GM18909 (cell line): Measurements from ENCODE around the gene TMA7.

Experiments used
- ATAC-seq: cut with Tn5 transposase; IDR thresholded peaks from one replicate; pipeline ENCODE4 v1.9.1; 2021; ENCODE audit warnings: mild to moderate bottlenecking; ENCODE audit not compliant: unreplicated experiment, poor library complexity

The TMA7 gene

DNA sequence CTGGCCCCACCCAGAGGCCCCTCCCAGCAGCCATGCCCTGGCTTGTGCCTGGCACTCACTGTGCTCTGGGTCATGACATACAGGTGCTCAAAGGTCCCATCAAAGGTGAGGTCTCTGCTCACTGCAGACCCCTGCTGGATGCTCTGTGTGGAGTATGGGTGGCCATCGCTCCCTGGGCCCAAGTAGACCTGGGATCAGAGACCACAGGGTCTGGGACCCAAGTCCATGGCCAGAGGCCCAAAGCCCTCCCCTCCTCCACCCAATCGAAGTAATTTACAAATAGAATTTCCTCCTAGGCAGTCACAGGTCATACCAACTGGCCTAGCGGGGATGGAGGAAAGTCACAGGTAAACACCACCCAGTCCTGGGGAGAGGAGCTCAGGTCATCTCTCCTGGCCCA, 17.8 kb upstream of the TMA7 start:
- ATAC-seq = no peak

DNA sequence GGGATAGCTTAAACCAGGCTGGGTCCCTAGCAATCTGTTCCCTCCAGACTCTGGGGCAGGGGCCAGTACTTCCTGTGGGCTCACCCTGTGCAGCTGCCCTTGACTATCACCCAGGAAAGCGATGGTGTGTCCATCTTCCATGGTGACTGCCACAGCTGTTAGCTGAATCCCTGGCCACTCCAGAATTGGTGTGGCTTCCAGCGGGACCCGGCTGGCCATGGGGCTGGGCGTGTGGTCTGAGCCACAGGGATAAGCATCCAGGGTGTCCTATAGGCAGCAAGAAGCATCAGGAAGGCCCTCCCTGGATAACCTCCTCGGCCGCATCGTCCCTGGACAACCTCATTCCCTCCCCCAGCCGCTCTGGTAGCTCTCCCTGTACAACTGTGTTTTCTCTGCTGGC, 17.4 kb upstream of the TMA7 start:
- ATAC-seq = no peak

DNA sequence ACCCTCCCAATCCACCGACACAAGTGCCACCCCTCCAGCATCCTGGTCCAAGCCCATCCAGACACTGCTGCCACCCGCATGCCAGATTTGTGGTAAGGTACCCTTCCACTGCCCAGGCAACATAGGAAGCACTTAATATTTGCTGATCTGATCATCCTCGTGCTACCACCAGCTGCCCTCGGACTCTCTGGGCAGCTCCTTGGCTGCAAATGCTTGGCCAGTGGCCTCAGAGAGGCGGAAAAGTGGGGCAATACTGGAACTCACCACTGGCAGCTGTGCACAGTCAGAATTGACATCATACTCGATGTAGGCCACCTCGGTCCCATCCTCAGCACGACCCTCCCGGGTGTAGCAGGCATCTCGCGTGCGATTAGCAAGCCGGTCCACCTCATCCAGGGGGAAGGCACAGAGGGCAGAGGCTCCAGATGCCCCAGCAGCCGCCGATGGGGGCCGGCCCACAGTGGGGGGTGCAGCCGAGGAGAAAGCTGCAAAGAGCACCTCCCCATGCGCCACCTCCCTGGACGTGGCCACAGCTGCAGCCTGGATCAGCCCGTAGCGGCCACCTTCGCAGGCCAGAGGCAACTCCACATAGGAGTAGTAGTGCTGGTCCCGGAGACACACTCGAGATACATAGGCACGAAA, 16.7 kb upstream of the TMA7 start:
- no peak for ATAC-seq

DNA sequence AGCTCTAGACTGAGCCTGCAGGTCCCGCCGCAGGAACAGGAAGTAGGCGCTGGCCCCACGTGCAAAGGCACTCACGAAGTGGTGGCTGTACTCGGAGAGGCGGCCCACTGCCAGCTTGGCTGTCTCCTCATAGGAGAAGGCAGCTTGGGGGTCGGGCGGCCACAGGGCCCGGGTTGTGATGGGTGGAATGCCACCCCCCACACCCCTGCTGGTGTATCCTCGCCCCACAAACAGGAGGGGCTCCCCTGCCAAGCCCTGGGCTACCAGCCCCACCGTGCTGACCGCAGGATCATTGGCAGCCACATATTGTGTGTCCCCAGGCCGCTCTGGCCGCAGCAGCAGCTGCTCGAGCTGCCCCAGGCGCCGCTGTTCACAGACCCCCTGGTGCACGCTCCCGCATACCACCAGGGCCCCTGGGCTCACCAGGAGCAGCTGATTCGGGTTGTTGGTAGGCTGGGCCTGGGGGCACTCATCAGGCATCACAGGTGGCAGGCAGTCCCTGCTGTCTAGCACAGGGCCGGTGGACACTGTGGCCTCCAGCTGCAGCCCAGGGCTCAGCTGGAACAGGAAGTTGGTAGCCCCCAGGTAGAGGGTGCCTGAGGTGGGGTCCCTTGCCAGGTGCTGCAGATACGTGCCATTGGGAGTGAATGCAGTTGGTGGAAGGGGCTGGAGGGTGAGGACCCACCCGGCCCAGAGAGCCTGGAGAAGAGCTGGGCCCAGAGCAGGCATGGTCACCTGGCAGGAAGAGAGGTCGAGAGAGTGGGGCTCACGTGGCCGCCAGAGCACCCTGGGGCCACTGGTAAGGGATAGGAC, 16.0 kb upstream of the TMA7 start:
- no peak for ATAC-seq

DNA sequence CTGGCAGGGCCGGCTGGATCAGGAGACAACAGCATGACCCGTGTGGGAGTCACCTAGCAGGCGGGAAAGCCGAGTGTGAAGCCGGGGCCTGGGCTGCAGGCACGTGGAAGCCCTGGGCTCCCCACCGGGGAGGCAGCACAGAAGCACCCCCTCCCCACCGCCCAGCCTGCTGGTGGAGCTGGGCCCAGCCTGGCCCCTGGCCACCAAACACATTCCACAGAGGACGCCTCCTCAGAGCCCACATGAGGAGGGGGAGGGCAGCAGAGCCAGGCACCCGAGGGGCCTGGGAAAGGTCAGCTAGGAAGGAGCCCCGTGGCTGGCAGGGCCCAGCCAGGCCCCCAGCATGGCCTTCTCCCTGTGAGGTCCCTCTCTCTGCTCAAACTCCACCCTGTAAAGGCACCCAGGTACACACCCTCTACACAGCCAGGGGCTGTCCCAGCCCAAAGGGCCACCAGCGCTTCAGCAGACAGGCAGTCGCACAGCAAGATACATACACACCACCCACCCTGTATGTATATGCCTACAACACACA, 14.7 kb upstream of the TMA7 start:
- no peak for ATAC-seq

DNA sequence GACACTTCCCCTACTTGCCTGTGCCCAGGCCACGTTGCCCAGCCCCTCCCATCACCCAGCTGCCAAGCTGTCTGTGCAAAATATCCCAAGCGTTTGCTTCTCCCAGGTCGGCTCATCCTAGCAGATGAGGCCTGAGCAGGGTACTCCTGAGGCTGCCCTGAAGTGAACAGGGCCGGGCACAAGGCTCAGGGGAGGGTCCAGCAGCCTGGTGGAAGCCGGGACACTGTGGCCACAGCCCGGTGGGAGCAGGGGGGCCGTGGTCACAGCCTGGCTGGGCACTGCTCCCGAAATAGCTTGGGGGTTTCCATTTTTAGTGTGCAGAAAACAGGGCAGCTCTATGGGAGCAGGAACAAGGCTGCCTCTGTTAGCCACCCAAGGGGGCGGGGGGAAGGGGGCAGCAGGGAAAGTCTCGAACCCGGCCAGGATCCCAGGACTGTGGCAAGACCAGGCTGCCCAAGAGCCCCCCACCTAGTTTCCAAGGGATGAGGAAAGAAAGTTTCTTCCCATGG, 13.6 kb upstream of the TMA7 start:
- no peak for ATAC-seq

DNA sequence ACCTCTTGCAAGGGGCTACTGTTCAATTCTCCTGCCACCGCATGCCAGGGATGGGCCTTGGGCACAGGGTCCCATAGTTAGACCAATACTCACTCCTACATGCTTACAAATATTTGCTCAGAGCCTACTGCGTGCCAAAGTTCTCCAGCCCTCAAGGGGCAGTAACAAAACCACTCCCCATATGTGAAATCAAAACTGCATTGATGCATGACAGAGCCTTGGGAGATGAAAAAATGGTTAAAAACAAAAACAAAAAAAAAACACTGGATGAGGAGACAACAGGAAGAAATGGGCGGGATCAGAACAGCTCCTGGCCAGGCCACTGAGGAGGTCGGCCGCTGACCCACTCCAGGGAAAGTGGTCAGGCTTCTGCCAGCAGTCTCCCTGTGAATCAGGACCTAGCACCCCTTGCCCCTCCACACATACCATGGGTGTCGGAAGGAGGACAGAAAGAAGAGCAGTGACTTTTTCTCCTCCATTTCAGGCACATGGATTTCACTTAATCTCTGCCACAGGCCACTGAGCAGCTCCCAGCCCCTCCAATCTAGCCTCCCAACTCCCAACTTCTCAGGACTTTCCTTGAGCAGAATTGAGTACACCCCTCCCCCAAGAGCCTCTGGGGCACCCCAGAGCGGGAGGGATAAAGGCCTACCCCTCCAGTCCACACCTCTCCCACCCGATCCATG, 13.0 kb upstream of the TMA7 start:
- no peak for ATAC-seq

DNA sequence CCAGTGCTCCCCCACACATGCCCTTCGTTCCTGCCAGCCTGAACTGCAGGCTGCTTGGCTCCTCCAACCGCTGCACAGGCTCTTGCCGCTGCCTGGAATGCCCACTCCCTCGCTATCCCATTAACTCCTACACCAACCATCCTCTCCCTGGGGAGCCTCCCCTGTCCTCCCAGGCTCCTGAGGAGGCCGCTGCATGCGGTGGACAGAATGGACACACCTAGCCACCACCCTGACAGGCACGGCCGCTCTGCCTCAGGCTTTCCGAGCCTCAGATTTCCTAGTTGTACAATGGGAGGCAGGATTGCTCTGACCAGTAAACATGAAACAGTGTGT, 12.5 kb upstream of the TMA7 start:
- ATAC-seq = no peak

DNA sequence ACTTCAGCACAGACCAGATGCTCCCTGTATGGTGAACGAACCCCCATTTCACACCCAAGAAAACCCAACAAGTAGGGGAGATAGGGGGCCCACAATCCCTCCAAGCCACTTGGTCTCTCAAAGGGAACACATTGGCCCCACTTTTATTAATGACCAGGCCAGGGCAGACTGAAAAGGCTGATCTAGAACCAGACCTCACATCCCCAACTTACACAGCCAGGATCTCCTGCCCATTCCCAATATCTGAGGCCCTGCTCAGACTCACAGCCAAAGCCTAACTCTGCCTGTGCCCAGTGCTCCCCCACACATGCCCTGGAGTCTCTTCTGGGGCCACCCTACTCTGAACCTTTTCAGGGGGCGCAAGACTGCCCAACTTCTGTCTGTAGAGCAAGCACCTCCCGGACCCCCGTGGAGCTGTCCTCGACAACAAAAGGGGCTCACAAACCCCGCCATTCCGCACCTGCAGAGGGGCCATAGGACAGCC, 11.9 kb upstream of the TMA7 start:
- ATAC-seq = no peak

DNA sequence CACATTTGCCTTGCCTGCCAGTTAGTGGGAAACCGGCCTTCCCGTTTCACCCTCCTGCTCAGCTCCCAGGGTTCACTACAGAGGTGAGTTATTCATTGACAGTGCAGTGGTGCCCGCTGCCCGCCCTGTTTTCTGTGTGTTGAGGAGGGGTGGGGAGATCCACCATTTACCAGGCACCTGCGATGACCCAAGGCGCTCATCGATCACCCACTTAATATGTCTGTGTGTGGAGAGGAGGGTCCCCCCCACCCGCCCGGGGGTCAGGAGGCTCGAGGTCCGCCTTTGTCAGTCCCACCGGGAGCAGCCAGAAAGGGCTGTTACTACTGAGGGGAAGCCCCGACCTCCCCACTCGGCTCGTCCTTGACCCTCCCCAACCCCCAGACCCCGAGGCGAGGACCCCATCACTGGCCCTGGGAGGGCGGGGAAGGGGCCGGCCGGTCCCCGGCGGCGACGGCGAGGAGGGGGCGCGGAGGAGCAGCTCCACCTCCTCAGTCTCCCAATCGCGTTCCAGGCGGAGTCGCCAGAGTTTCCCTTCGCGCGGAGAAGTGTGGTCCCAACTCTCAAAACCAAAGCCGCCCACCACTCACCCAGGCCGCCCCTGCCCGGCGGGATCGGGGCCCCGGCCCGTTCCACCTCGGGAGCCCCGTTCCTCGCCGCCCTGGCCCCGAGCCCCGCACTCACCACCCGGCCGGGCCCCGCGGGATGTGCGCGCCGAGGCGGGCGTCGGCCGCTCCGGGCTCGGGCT, 11.3 kb upstream of the TMA7 start:
- peak; percentile 35 for ATAC-seq

DNA sequence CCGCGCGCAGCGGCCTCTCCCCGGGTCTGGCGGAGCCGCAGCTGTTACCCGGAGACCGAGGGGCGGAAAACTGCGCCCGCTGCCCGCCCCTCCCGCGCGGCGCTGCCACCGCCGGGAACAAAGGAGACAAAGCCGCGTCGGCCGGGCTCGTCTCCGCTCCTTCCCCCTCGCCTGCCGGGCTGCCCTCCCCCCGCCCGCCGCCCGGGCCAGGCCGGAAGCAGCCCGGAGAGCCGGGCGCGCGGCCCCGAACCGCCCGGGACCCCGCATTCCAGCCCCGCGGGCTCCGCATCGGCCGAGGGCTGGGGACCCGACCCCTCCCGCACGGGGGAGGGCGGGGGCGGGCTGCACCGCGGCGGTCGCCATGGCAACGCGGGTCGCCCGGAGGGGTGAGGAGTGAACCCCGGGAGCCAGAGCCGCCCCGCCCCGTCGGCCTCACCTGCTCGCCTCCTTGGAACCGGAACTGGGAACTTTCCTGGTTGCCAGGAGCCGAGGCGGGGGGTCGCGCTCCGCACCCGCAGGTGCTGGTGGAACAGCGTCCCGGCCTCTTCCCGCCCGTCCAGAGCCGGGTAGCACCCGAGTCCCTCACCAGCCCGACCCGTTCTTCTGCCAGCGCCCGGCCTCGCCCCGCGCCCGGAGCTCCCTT, 10.6 kb upstream of the TMA7 start:
- ATAC-seq = peak; percentile 40

DNA sequence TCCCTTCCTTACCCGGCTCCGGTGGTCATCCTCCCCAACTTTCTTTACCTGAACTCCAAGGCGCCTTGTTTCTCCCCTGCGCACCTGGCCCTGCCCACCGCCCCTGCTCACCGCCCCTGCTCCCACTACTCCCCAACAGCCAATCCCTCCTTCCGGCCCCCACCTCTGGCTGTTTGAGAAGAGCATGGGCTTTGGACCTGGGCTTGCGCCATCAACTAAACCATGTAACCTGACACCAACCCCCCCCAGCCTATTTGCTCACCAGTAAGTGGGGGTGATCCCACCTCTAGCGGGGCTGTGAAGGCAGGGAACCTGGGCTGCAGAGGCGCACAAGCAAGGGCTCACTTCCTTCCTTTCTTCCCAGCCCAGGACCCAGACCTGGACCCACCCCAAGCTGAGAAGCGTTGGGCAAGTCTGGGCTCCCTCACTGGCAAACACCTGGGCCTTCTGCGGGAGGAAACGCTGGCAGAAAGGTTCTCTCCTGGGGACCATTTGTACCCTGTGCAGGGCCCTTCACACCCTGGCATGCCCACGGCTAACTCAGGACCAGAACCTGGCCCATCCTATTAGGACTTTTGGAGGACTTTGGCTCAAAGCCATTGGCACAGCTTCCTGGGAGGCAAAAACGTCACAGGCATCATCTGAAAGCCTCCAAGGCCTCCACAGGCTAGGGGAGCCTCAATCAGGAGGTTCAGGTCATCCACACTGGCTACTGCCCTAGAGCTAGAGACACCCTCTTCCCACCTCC, 9.9 kb upstream of the TMA7 start, which contains the start of gene PLXNB1:
Gene PLXNB1 (minus strand): TSS at position 127 of the 748 bp plus-strand sequence. CDS start 5,475 bp downstream, outside the sequence.
- ATAC-seq = peak; percentile 6

DNA sequence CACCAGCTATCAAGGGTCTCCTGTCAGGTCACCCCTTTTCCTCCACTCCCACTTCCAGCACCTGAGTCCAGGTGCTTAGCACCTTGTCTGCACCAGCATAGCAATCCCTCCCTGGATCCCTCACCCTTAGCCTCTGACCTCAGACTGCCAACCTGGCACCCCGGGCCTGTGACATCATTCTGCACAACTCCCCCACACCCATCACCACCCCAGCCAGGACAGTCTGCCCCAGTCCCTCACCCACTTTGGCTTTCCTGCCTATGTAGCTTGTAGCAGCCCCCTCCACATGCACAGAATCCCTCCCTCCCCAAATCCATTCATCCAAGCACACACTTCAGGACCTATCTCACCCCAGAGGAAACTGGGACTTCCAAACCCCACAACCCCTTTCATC, 9.4 kb upstream of the TMA7 start:
- ATAC-seq = no peak

DNA sequence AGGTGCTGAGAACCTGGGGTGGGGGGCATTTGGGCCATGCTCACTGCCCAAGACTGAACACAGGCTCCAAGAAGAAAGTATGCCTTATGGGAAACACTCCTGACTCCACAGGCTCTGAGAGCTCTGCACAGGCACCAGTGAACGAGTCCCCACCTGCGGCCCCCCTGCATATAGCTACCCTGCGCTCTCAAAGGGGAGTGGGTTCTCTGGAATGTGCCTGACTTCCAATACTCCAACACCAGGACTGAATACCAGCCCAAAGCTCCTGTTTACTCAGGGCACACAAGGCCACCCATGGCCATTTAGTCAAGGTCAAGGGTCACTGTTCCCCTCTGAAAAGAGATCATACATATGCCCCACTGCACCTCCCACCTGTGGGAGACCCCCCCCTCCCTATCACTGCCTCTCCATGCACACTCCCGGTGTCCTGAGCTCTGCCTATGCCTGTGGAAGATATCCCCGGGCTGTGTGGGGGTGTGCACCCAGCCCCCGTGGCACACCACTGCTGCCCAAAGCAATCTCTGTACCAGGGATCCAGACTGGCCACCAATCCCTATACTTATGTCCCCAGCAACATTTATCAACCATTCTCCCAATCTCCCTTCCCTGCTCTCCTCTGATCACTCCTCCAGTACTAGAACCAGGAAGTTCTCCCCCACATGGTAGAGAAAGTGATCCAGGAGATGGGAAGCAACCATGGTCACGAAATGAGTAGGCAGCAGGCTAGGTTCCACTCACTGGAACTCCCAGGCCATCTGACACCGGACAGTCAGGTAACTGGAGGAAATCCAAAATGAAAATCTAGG, 8.6 kb upstream of the TMA7 start:
- no peak for ATAC-seq

DNA sequence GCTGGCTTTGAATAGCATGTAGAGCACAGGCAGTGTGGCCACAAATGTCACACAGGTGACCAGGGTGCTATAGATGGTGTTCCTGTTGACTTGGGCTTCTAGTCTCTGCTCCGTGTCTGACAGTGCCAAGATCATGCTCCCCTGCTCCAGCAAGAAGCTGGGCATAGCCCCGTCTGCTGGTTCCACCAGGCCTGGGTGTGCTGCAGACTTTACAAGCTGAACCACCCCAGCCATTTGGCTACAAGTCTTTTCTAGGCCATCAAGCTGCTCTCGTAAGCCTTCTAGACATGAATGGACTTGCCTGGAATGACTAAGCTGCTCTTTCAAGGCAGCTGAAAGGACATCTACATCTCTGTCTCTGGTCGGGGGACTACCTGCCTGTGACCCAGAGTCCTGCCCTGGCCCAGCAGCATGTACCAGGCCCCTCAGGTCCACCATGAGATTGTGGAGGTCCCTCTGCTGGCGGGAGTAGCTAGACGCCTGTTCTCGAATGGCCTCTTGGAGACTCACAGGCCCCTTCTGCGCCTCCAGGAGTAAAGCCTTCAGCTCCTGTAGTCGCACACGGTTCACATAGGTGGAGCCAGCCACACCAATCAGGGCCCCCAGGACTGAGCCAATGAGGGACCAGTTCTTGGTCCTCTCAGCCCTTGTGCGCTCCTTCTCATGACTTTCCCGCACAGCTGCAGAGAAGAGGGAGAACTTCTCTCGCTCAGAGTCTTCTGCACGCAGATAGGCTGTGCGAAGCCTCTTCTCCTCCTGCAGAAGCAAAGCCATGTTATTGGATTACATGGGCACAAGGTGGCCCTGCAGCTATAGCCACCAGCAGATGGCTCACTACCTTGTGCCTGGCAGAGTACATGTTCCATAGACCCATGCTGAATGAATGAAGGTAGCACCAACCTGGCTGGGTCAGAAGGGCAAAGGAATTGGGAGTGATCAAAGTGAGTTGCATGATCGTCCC, 7.4 kb upstream of the TMA7 start:
- ATAC-seq = no peak

DNA sequence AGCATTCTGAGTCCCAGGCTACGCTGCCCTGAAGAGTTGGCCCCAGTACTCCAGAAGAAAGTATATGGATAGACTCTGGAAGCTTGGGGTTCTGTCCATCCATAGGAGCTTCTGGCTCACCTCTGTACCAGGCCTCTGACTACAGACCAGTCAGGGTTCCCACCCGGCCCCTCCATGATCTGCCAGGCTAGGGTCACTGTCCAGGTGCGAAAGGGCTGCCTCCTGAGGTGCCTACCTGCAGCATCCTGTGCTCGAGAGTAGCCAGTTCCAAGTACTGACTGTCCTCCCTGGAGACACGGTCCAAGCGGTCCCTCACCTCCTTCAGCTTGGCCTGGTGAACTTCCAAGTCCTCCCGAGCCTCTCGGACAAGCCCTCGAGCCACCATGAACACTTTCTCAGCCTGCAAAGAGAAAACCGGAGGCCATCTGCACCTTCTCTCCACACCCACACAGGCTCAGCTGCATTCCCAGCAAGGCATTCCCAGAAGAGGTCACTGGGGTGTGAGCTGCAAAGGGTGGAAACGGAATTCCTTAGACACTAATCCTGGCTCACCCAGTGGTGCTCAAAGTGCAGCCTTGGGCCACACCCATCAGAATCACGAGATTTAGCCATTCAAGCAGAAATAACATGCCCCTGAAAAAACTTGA, 6.5 kb upstream of the TMA7 start:
- ATAC-seq = no peak
